D721Med (cell line): ENCODE data around the gene KCTD16.

Source experiments
- DNase-seq: peaks from one replicate; pipeline ENCODE4 v3.0.0; 2011; ENCODE audit warnings: low spot score; ENCODE audit not compliant: insufficient read length
- FAIRE-seq: peaks from 2 replicates; lab custom pipeline; 2011; peaks lifted over from hg19 to GRCh38; lab: Jason Lieb, UNC
- TF ChIP-seq, protein P1 (sequence below): IDR thresholded peaks from 2 replicates; pipeline ENCODE4 v1.5.1; 2012; ENCODE audit warnings: mild to moderate bottlenecking, control low read depth; ENCODE audit not compliant: insufficient read depth; ENCODE audit errors: missing control alignments

Gene KCTD16

DNA sequence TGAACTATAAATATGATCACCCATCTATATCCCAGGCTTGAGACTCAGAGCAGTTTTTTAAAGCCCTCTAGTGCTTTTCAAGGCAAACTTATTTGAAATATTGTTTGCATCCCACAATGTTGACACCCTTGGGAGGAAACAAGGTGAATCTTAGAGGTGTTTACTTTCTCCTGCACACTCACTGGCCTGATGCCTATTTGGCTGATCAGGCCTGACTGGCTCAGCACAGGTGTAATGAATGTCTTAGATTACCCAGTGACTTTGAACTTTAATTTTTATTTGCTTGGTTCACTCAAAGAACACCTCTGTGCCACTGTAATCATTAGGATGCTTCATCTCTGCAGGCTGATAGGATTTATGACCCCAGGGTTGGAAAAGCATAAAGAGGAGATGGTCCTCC is 158.3 kb downstream of the KCTD16 start:
- TF ChIP-seq, protein P1, sequence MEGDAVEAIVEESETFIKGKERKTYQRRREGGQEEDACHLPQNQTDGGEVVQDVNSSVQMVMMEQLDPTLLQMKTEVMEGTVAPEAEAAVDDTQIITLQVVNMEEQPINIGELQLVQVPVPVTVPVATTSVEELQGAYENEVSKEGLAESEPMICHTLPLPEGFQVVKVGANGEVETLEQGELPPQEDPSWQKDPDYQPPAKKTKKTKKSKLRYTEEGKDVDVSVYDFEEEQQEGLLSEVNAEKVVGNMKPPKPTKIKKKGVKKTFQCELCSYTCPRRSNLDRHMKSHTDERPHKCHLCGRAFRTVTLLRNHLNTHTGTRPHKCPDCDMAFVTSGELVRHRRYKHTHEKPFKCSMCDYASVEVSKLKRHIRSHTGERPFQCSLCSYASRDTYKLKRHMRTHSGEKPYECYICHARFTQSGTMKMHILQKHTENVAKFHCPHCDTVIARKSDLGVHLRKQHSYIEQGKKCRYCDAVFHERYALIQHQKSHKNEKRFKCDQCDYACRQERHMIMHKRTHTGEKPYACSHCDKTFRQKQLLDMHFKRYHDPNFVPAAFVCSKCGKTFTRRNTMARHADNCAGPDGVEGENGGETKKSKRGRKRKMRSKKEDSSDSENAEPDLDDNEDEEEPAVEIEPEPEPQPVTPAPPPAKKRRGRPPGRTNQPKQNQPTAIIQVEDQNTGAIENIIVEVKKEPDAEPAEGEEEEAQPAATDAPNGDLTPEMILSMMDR: no peak
- DNase-seq (no peak), FAIRE-seq (no peak)

DNA sequence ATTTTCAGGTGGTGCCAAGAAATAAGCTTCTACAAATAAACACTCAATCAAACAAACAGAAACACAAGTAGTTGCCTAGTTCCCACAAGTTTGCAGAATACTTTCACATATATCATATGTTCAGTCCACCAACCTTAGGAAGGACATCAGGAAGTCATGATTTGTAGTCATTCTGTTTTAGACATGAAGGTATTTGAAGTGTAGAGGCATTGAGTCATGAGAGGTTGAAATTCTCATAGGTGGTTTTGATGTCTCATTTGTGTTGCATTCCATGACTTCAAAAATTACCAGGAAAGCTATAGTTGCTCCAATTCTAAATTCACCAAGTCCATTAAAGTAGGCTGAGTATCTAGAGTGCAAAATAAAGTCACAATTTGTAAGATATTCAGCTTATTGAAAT is 159.0 kb downstream of the KCTD16 start:
- DNase-seq (no peak), FAIRE-seq (no peak)
- TF ChIP-seq, protein P1: no peak

DNA sequence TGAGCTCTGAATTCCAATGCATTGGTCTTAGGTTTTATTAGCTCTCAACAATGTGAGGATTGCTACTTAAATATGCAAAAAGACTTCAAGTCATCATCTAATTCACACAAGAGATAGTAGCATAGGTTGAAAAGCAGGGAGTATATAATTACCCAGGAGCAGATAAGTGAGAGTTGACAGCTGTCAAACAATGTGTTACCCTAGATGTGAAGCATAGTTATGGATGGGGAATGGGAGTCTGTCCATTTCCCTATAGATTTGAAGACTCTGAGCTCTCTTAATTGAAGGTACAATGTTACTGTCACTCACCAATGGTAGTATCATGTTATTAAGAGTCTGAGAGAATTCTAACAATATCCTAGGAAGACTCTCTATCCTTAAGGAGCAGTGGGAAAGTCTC is 160.7 kb downstream of the KCTD16 start:
- TF ChIP-seq, protein P1: no peak
- no peak for FAIRE-seq
- DNase-seq: no peak

DNA sequence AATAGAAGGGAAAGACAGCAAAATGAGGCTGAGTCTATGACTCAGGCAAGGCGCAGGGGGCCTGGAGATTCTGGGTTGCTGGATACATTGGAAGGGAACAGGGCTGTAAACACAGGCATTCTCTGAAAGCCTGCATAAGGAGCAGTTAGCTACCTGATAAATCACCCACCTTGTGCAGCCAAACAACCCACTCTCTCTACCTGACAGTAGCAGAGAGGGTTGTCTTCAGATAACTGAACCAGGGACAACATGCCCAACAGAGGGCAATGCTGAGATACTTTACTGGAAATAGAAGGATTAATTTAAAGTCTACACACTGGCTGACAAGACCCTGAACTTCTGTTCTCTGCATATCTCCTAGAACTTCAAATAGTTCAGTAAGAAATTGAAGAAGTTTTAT is 161.6 kb downstream of the KCTD16 start:
- FAIRE-seq (no peak), DNase-seq (no peak)
- TF ChIP-seq, protein P1: peak; percentile 27

DNA sequence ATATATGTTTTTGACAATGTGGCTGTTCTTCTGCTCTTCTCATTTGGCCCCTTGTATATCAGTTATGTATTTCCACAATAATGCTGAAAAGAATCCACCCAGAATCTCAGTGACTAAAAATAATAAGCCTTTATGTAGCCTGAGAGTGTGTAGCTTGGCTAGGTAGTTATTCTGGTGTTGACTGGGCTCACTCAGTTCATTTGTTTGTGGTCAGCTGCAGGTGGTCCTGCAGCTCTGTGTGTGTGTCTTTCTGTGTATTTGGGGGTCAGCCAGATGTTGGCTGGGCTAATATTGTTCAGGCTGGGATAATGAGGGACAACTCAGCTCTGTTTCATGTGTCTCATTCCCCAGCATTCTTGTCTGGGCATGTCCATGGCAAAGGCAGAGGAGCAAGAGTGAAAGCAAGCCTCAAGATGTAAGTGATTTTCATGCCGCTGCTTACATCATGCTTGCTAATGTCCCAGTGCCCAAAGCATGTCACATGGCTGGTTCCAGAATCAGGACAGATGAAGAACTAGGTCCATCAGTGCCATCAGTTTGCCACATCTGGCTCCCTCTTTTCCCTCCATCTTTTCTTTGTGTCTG is 162.8 kb downstream of the KCTD16 start:
- TF ChIP-seq, protein P1: no peak
- DNase-seq: no peak
- FAIRE-seq: no peak

DNA sequence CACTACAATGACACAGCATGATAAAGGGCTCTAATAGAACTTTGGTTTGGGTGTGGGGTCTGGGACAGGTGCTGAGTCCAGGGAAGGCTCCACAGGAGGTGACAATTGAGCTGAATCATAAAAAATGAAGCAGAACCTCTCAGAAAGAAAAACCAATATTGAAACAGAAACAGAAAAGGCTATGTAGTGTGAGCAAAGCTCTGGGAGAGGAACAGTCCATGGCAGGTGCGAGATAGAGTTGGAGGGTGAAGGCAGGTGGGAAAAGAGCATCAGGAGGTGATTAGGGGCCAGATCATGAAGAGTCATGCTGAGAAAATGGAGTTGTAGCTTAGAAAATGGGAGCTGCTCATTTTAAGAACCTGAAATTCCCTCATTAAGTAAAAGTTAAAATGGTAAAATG is 164.9 kb downstream of the KCTD16 start:
- TF ChIP-seq, protein P1: no peak
- FAIRE-seq (no peak), DNase-seq (no peak)

DNA sequence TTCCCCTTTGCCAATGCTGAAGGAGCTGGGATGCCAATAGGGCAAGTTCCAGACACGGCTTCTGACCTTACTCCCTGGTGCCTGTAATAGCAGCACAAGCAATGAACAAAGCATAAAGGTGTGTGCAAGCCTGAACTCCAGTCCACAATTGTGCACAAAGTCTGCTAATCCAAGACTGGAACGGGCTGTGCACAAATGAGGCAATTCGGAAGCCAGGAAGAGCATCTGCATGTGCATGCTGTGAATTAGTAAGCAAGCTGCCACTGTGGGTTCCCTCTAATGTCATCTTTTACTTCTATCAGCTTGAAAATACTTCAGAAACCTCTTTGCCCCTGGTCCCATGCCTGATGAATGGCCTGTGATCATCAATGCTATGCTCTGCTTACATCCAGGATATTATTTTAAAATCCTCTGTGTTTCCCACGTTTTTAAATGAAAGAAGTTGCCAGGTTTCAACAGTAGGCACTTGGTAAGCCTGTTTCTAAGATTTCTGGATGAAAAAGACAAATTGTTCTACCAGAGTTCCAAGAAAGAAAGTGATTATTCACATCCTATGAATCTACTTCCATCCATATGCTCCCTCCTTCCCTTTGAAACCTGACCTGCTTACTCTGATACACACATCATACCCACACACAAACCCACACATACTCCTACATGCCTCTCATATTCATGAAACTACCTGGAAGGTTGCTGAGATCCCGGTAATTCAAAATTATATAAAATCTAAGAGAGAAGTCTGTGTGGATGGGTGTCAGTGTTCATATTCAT is 165.7 kb downstream of the KCTD16 start:
- FAIRE-seq: no peak
- TF ChIP-seq, protein P1: no peak
- DNase-seq: no peak
